ENCODE results near the gene CA10.

Gene CA10

GRCh38 chr17:51751072-51751471 is 407.4 kb downstream of the CA10 start:
- no peak for ATAC-seq

GRCh38 chr17:51748749-51749604 is 409.5 kb downstream of the CA10 start:
- ATAC-seq = peak; percentile 30 to 44

- ATAC-seq = no peak
Measured at GRCh38 chr17:51746421-51746820, 412.1 kb downstream of the CA10 start.

- no peak for ATAC-seq
Measured at GRCh38 chr17:51745993-51746392, 412.5 kb downstream of the CA10 start.

- no peak for ATAC-seq
Measured at GRCh38 chr17:51743477-51743876, 415.0 kb downstream of the CA10 start.

GRCh38 chr17:51742571-51742970 is 415.9 kb downstream of the CA10 start:
- no peak for ATAC-seq

GRCh38 chr17:51741458-51741857 is 417.1 kb downstream of the CA10 start:
- no peak for ATAC-seq

- ATAC-seq = no peak
Measured at GRCh38 chr17:51740531-51740930, 418.0 kb downstream of the CA10 start.

- no peak for ATAC-seq
Measured at GRCh38 chr17:51739245-51739886, 419.1 kb downstream of the CA10 start.

- ATAC-seq = no peak
Measured at GRCh38 chr17:51736356-51736755, 422.2 kb downstream of the CA10 start.

- ATAC-seq = no peak
Measured at GRCh38 chr17:51734976-51735375, 423.5 kb downstream of the CA10 start.

GRCh38 chr17:51734462-51734861 is 424.1 kb downstream of the CA10 start:
- ATAC-seq = no peak

GRCh38 chr17:51733166-51733565 is 425.3 kb downstream of the CA10 start:
- ATAC-seq = no peak

- no peak for ATAC-seq
Measured at GRCh38 chr17:51731941-51732722, 426.4 kb downstream of the CA10 start.

GRCh38 chr17:51730303-51731050 is 428.0 kb downstream of the CA10 start:
- no peak for ATAC-seq

GRCh38 chr17:51725185-51725584 is 433.3 kb downstream of the CA10 start:
- ATAC-seq = no peak

- no peak for ATAC-seq
Measured at GRCh38 chr17:51724043-51724580, 434.4 kb downstream of the CA10 start.

GRCh38 chr17:51722994-51723393 is 435.5 kb downstream of the CA10 start:
- no peak for ATAC-seq

- ATAC-seq = no peak
Measured at GRCh38 chr17:51721730-51722129, 436.8 kb downstream of the CA10 start.

- ATAC-seq = no peak
Measured at GRCh38 chr17:51720439-51720838, 438.1 kb downstream of the CA10 start.

- no peak for ATAC-seq
Measured at GRCh38 chr17:51718983-51719382, 439.5 kb downstream of the CA10 start.

GRCh38 chr17:51711581-51711980 is 446.9 kb downstream of the CA10 start:
- no peak for ATAC-seq

GRCh38 chr17:51710634-51710979 is 447.9 kb downstream of the CA10 start:
- ATAC-seq = no peak
